Measurements from ENCODE around the gene RYR2. TPM values are rescaled to one million over a fixed set of nuclear protein-coding genes. Genes with fewer than 3 reads are reported as not detected.

The RYR2 gene
- total RNA-seq, 2 donors from 2014 or later = 392 to 756 TPM

- no peak for DNase-seq (ENCODE audit: low spot score)
- peaks cover 0 to 3% of the 10 kb centered on the region in 2 donors for H3K4me1 ChIP-seq
- H3K9me3 ChIP-seq = no peaks in the 10 kb centered on the region
- H3K36me3 ChIP-seq = peaks cover 18% of the 10 kb centered on the region
- no peaks in the 10 kb centered on the region for H3K27me3 ChIP-seq
- no peak overlapping the region for H3K4me3 ChIP-seq
- no peak overlapping the region for H3K27ac ChIP-seq
- TF ChIP-seq CTCF (IDR thresholded peaks at IDR 0.05) = no peak
These were observed 630.0 kb downstream of the RYR2 start for GRCh38 chr1:237671935-237672334.

GRCh38 chr1:237672748-237673147 lies 630.8 kb downstream of the RYR2 start:
- no peak overlapping the region for H3K27ac ChIP-seq
- no peak overlapping the region for H3K4me3 ChIP-seq
- no peaks in the 10 kb centered on the region for H3K27me3 ChIP-seq
- peaks cover 0 to 3% of the 10 kb centered on the region in 2 donors for H3K4me1 ChIP-seq
- TF ChIP-seq CTCF (IDR thresholded peaks at IDR 0.05) = no peak
- DNase-seq (ENCODE audit: low spot score) = no peak
- H3K36me3 ChIP-seq = peaks cover 14% of the 10 kb centered on the region
- no peaks in the 10 kb centered on the region for H3K9me3 ChIP-seq

GRCh38 chr1:237673631-237674030 lies 631.6 kb downstream of the RYR2 start:
- H3K9me3 ChIP-seq = no peaks in the 10 kb centered on the region
- H3K4me1 ChIP-seq = peaks cover 0 to 3% of the 10 kb centered on the region in 2 donors
- DNase-seq (ENCODE audit: low spot score) = no peak
- no peak for TF ChIP-seq CTCF (IDR thresholded peaks at IDR 0.05)
- peaks cover 6% of the 10 kb centered on the region for H3K36me3 ChIP-seq
- H3K27me3 ChIP-seq = no peaks in the 10 kb centered on the region
- no peak overlapping the region for H3K4me3 ChIP-seq
- no peak overlapping the region for H3K27ac ChIP-seq

GRCh38 chr1:237677979-237678378 lies 636.0 kb downstream of the RYR2 start:
- H3K27me3 ChIP-seq = no peaks in the 10 kb centered on the region
- H3K9me3 ChIP-seq = no peaks in the 10 kb centered on the region
- no peak for TF ChIP-seq CTCF (IDR thresholded peaks at IDR 0.05)
- H3K4me1 ChIP-seq = peaks cover 0 to 3% of the 10 kb centered on the region in 2 donors
- no peak overlapping the region for H3K4me3 ChIP-seq
- H3K27ac ChIP-seq = peak overlapping the region in 1 of 2 donors; percentile 49
- peaks cover 8% of the 10 kb centered on the region for H3K36me3 ChIP-seq
- DNase-seq (ENCODE audit: low spot score) = no peak

- no peak for TF ChIP-seq CTCF (IDR thresholded peaks at IDR 0.05)
- Histone ChIP-seq H3K9me3 (no peaks in the 10 kb centered on the region), H3K4me1 (peaks cover 0 to 3% of the 10 kb centered on the region in 2 donors), H3K27me3 (no peaks in the 10 kb centered on the region), H3K4me3 (no peak overlapping the region), H3K27ac (no peak overlapping the region), H3K36me3 (peaks cover 4% of the 10 kb centered on the region)
- no peak for DNase-seq (ENCODE audit: low spot score)
These were observed 637.7 kb downstream of the RYR2 start for GRCh38 chr1:237679687-237680086.

GRCh38 chr1:237681210-237681609 lies 639.2 kb downstream of the RYR2 start:
- Histone ChIP-seq H3K36me3 (peaks cover 4% of the 10 kb centered on the region), H3K27ac (no peak overlapping the region), H3K4me1 (peaks cover 0 to 2% of the 10 kb centered on the region in 2 donors)

More at GRCh38 chr1:237681210-237681609, 639.2 kb downstream of the RYR2 start:
- Histone ChIP-seq H3K27me3 (no peaks in the 10 kb centered on the region), H3K4me3 (no peak overlapping the region), H3K9me3 (no peaks in the 10 kb centered on the region)
- TF ChIP-seq CTCF (IDR thresholded peaks at IDR 0.05) = no peak
- DNase-seq (ENCODE audit: low spot score) = no peak
